Calu3 (cell line): ENCODE measurements around the gene SCGN. TPM values are rescaled to one million over a fixed set of nuclear protein-coding genes. Genes with fewer than 3 reads are reported as not detected.

Experiments used
- BruUV-seq: library from RNA; stranded (reverse); fragments of 400-500 nt; replicated peaks from 2 replicates; lab custom pipeline; 2021; lab: Mats Ljungman, UMichigan
- CTCF ChIA-PET: fragments of 300-600 bp; sonication (Branson Sonifier 250); formaldehyde crosslinking; loops from one replicate; lab custom pipeline; 2022; ENCODE audit warnings: antibody characterized with exemption; lab: Charles Lee
- DNase-seq: peaks from one replicate; pipeline ENCODE4 v3.0.0; 2022
- H3K27ac Mint-ChIP-seq: one replicate; pipeline ENCODE4 v1.8.0; 2022; ENCODE audit warnings: mixed read lengths; ENCODE audit not compliant: unreplicated experiment
- H3K27me3 Mint-ChIP-seq: one replicate; pipeline ENCODE4 v1.8.0; 2022; ENCODE audit warnings: mixed read lengths; ENCODE audit not compliant: unreplicated experiment
- H3K36me3 Mint-ChIP-seq: one replicate; pipeline ENCODE4 v1.8.0; 2022; ENCODE audit warnings: mild to moderate bottlenecking, moderate library complexity, mixed read lengths; ENCODE audit not compliant: insufficient read depth, unreplicated experiment
- H3K4me1 Mint-ChIP-seq: one replicate; pipeline ENCODE4 v1.8.0; 2022; ENCODE audit warnings: mild to moderate bottlenecking, low read depth, mixed read lengths; ENCODE audit not compliant: unreplicated experiment
- H3K4me3 Mint-ChIP-seq: one replicate; pipeline ENCODE4 v1.8.0; 2022; ENCODE audit warnings: mild to moderate bottlenecking, low read depth, moderate library complexity, mixed read lengths; ENCODE audit not compliant: unreplicated experiment
- H3K9me3 Mint-ChIP-seq: one replicate; pipeline ENCODE4 v1.8.0; 2022; ENCODE audit warnings: low read depth, mixed read lengths; ENCODE audit not compliant: unreplicated experiment
- CTCF ChIP-seq: fragments of 200-600 bp; IDR thresholded peaks from one replicate; pipeline ENCODE4 v1.8.0; 2022; ENCODE audit warnings: antibody characterized with exemption; ENCODE audit not compliant: unreplicated experiment
- intact Hi-C: fragments of 100-400 bp; cut with micrococcal nuclease; formaldehyde crosslinking; loops from one replicate; pipeline ENCODE4 v1.10.0; 2022; ENCODE audit not compliant: unreplicated experiment
- total RNA-seq: library from RNA; stranded (reverse); gene quantifications from 2 replicates; pipeline ENCODE4 v1.2.3, GENCODE V29; 2022

Gene SCGN
- total RNA-seq, 1 experiment from 2014 or later: 3.5 TPM

DNA sequence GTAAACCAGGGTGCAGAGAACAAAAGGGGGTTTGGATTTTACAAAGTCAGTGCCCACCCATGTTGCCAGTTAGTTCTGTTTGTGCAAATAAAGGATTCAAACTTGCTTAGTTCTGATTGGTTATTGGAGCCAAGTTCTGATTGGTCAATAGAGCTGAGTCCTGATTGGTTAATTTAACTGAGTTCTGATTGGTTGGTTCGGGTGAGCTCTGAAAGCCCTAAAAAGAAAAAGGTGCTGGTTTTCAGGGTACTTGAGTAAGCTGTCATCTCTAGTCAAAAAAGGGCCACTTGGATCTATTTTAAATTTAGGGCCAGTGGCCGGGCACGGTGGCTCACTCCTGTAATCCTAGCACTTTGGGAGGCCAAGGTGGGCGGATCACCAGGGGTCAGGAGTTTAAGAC, 47.6 kb downstream of the SCGN start:
- Mint-ChIP-seq H3K4me1 (no peaks in the 10 kb centered on the region), H3K36me3 (no peaks in the 10 kb centered on the region), H3K27ac (no peak overlapping the region), H3K9me3 (no peaks in the 10 kb centered on the region), H3K4me3 (no peak overlapping the region), H3K27me3 (no peaks in the 10 kb centered on the region)
- intact Hi-C loops: no loop called here
- BruUV-seq: no TSS peak
- no peak for TF ChIP-seq CTCF
- CTCF ChIA-PET: interaction anchor here (0.6 kb wide), 1 partner anchor 690 kb away, joined by 3 read pairs; no protein-coding TSS in a partner anchor
- no peak for DNase-seq

DNA sequence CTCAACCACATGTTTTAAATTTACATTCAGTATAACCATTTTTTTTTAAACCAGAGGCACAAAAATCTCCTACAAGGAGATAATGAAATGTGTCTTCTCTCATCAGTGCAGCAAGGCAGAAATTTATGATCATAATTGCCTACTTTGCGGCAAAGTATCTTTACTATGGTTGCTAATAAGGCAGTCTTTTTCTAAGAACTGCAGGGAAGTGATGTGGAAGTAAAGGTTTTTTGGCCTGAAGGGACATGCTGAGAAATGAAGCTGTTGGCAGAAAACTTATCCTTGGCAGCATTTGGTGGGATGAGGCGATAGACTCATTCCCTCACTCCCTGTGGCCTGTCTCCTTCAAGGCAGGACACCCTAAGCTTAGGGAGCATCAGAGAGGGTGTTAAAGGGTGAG, 48.7 kb downstream of the SCGN start:
- no peaks in the 10 kb centered on the region for H3K9me3 Mint-ChIP-seq
- no TSS peak for BruUV-seq
- peaks cover 6% of the 10 kb centered on the region for H3K27me3 Mint-ChIP-seq
- no peak for TF ChIP-seq CTCF
- DNase-seq: no peak
- CTCF ChIA-PET: interaction anchor here (0.5 kb wide), 1 partner anchor 373 kb away, joined by 5 read pairs; no protein-coding TSS in a partner anchor
- intact Hi-C loops: no loop called here
- H3K27ac Mint-ChIP-seq: no peak overlapping the region
- H3K36me3 Mint-ChIP-seq: no peaks in the 10 kb centered on the region
- H3K4me1 Mint-ChIP-seq: no peaks in the 10 kb centered on the region
- no peak overlapping the region for H3K4me3 Mint-ChIP-seq

DNA sequence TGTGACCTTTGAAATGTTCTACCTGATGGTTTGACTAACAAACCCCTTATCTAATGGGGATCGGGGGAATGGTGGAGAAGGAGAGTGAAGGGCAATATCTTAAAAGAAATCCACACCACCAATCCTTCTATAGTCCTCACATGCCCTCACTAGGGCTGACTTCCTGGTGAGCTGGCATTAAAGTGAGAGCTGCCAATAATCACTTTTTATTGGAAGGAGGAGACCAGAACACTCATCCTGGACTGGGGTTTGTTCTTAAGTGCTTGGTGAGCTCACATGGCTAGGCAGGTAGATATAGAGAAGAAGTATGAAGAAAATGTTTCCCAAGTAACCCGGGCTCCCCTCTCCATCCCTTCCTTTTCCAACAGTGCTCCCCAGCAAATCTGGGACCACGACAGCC, 49.8 kb downstream of the SCGN start:
- Mint-ChIP-seq H3K4me1 (no peaks in the 10 kb centered on the region), H3K27me3 (peaks cover 13% of the 10 kb centered on the region), H3K4me3 (no peak overlapping the region), H3K36me3 (no peaks in the 10 kb centered on the region), H3K27ac (no peak overlapping the region), H3K9me3 (no peaks in the 10 kb centered on the region)
- TF ChIP-seq CTCF: no peak
- CTCF ChIA-PET: no interaction called here
- no TSS peak for BruUV-seq
- no peak for DNase-seq
- intact Hi-C loops: no loop called here

DNA sequence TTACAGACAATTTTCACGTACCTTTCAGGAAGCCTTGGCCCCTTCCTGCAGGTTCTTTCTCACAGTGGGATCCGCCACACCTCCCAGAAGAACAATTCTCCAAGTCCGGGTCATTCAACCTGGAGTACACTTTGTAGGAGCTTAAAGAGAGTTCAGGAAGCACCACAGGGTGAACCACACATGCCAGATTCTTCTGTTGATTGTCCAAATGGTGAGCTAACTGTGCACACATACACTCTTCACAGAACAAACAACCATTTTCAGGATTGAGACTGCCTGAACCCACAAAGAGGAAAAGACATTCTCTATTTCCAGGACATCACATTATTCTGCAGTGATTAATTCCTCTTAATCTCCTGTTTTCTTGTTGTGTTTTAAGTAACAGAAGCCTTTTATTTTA, 51.0 kb downstream of the SCGN start:
- intact Hi-C loops: no loop called here
- Mint-ChIP-seq H3K27me3 (peaks cover 13% of the 10 kb centered on the region), H3K36me3 (no peaks in the 10 kb centered on the region), H3K27ac (no peak overlapping the region), H3K4me3 (no peak overlapping the region), H3K9me3 (no peaks in the 10 kb centered on the region), H3K4me1 (no peaks in the 10 kb centered on the region)
- CTCF ChIA-PET: interaction anchor here (0.6 kb wide), 1 partner anchor 38 kb away, joined by 5 read pairs; no protein-coding TSS in a partner anchor
- BruUV-seq: no TSS peak
- DNase-seq: no peak
- TF ChIP-seq CTCF: no peak
